DND-41 (cell line): ENCODE data around the gene DENND2A.

ENCODE experiments used
- ATAC-seq: fragments of 200-7000 bp; cut with Tn5 transposase; 3 replicates; pipeline ENCODE4 v1.9.1; 2021; ENCODE audit warnings: low read depth; ENCODE audit not compliant: insufficient read depth
- DNase-seq: peaks from one replicate; pipeline ENCODE4 v3.0.0-alpha.2; 2020
- H2AFZ ChIP-seq: 2 replicates; pipeline ENCODE4 v1.6.0; 2012; ENCODE audit warnings: low read depth, low read length
- H3K27ac ChIP-seq: 2 replicates; pipeline ENCODE4 v1.5.1; 2012; ENCODE audit warnings: low read length, inconsistent platforms
- H3K27me3 ChIP-seq: fragments of 200-600 bp; sonication (generic); 2 replicates; pipeline ENCODE4 v1.6.0; 2012; ENCODE audit warnings: low read length, mild to moderate bottlenecking, inconsistent platforms; ENCODE audit not compliant: insufficient read depth, poor library complexity
- H3K36me3 ChIP-seq: 2 replicates; pipeline ENCODE4 v1.5.1; 2012; ENCODE audit warnings: low read length, inconsistent platforms; ENCODE audit not compliant: insufficient read depth
- H3K4me1 ChIP-seq: 2 replicates; pipeline ENCODE4 v1.5.1; 2012; ENCODE audit warnings: mild to moderate bottlenecking, low read length; ENCODE audit not compliant: insufficient read depth
- H3K4me2 ChIP-seq: 2 replicates; pipeline ENCODE4 v1.6.0; 2012; ENCODE audit warnings: mild to moderate bottlenecking, moderate library complexity, low read length, inconsistent platforms; ENCODE audit not compliant: insufficient read depth
- H3K4me3 ChIP-seq, 2 experiments: fragments of 200-600 bp in 1 of 2; shearing (Covaris generic) in 1 of 2; 2 replicates each; pipeline ENCODE4 v1.5.1; 2012 to 2016; ENCODE audit warnings: inconsistent platforms in 2 of 2, low read length in 2 of 2, mild to moderate bottlenecking in 2 of 2, low read depth in 1 of 2, moderate library complexity in 1 of 2
- H3K79me2 ChIP-seq: 2 replicates; pipeline ENCODE4 v1.6.0; 2012; ENCODE audit warnings: low read length, inconsistent platforms; ENCODE audit not compliant: insufficient read depth
- H3K9ac ChIP-seq: 2 replicates; pipeline ENCODE4 v1.6.0; 2012; ENCODE audit warnings: low read depth, mild to moderate bottlenecking, inconsistent platforms, low read length, moderate library complexity
- H3K9me3 ChIP-seq: 2 replicates; pipeline ENCODE4 v1.5.1; 2012; ENCODE audit warnings: low read length, moderate library complexity, mild to moderate bottlenecking, inconsistent platforms; ENCODE audit not compliant: insufficient read depth, severe bottlenecking
- H4K20me1 ChIP-seq: 2 replicates; pipeline ENCODE4 v1.6.0; 2012; ENCODE audit warnings: low read length; ENCODE audit not compliant: insufficient read depth
- EZH2 ChIP-seq: IDR thresholded peaks from 3 replicates; pipeline ENCODE4 v1.6.1; 2012; ENCODE audit warnings: borderline replicate concordance, low read depth, mild to moderate bottlenecking, moderate library complexity, low read length, inconsistent platforms; ENCODE audit not compliant: severe bottlenecking
- TF ChIP-seq, protein P1 (sequence below): IDR thresholded peaks from 2 replicates; pipeline ENCODE4 v1.5.1; 2012; ENCODE audit warnings: borderline replicate concordance, low read length, moderate library complexity, mild to moderate bottlenecking; ENCODE audit not compliant: poor library complexity, severe bottlenecking; ENCODE audit errors: extremely low read depth

Gene DENND2A

DNA sequence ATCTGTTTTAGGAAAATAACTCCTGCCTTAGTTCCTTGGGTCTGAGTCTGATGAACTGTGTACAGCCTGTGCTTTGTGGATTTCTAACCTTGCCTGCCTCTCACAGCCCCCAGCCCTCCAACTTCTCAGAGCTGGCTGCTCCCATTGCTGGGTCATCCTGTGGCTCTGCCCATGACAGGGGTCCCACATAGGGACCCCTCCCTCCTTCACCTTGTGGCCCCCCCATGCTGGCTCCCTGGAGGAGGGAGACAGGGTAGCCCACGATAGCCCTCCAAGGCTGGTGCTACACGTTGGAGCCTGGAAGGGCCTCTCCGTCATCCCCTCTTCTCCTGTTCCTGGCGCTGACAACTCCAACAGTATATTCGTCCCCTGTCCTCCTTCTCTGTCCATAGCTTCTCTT lies 2.8 kb upstream of the DENND2A start:
- H4K20me1 ChIP-seq, result no peaks in the 10 kb centered on the region
- no peaks in the 10 kb centered on the region for H3K79me2 ChIP-seq

DNA sequence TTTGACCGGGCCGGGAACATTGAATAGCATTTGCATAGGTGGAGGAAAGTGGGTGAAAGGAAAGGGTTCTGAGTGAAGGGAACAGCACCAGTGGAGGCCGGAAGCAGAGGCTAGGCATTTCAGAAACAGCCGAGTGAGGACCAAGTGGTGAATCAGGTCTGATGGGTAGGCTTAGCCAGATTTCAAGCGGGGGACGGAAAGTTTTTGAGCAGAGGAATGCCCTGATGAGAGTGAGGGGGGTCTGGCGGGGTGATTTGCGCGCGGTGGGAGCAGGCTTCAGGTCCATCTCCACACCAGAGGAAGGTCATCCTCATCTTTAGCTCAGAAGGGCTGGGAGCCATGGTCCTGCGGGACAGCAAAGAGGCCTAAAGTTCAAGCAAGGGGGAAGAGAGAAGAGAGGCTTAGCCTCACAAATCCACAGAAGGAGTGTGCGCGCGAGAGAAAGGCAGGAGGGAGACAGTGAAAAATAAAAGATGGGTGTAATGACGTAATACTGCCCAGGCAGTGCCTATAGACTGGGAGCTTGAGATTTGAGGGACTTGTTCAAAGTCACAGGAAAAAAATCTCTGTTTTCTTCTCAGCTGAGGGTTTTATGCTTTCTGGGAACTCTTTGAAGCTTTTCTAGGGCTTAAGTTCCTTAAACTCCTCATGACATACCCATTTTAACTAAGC lies 1.0 kb upstream of the DENND2A start:
- no peak overlapping the region for H3K27ac ChIP-seq
- H3K9me3 ChIP-seq, result no peaks in the 10 kb centered on the region
- ATAC-seq, result no peak
- H4K20me1 ChIP-seq, result no peaks in the 10 kb centered on the region
- H3K9ac ChIP-seq, result no peak overlapping the region
- peaks cover 11% of the 10 kb centered on the region for H3K27me3 ChIP-seq
- H3K36me3 ChIP-seq, result no peaks in the 10 kb centered on the region
- no peak for DNase-seq
- no peak overlapping the region for H2AFZ ChIP-seq
- no peak overlapping the region for H3K4me2 ChIP-seq
- H3K4me1 ChIP-seq, result no peaks in the 10 kb centered on the region
- no peak for TF ChIP-seq EZH2
- TF ChIP-seq, protein P1, sequence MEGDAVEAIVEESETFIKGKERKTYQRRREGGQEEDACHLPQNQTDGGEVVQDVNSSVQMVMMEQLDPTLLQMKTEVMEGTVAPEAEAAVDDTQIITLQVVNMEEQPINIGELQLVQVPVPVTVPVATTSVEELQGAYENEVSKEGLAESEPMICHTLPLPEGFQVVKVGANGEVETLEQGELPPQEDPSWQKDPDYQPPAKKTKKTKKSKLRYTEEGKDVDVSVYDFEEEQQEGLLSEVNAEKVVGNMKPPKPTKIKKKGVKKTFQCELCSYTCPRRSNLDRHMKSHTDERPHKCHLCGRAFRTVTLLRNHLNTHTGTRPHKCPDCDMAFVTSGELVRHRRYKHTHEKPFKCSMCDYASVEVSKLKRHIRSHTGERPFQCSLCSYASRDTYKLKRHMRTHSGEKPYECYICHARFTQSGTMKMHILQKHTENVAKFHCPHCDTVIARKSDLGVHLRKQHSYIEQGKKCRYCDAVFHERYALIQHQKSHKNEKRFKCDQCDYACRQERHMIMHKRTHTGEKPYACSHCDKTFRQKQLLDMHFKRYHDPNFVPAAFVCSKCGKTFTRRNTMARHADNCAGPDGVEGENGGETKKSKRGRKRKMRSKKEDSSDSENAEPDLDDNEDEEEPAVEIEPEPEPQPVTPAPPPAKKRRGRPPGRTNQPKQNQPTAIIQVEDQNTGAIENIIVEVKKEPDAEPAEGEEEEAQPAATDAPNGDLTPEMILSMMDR, result no peak
- no peak overlapping the region for H3K4me3 ChIP-seq
- no peaks in the 10 kb centered on the region for H3K79me2 ChIP-seq

More for the DNA sequence above, 2.8 kb upstream of the DENND2A start:
- no peak overlapping the region for H3K9ac ChIP-seq
- no peak overlapping the region for H3K27ac ChIP-seq
- no peaks in the 10 kb centered on the region for H3K36me3 ChIP-seq
- no peaks in the 10 kb centered on the region for H3K4me1 ChIP-seq
- no peak for TF ChIP-seq EZH2
- TF ChIP-seq, protein P1, result no peak
- peaks cover 4% of the 10 kb centered on the region for H3K27me3 ChIP-seq
- ATAC-seq (no peak), DNase-seq (no peak)
- no peak overlapping the region for H2AFZ ChIP-seq
- no peak overlapping the region for H3K4me3 ChIP-seq
- no peaks in the 10 kb centered on the region for H3K9me3 ChIP-seq
- no peak overlapping the region for H3K4me2 ChIP-seq

DNA sequence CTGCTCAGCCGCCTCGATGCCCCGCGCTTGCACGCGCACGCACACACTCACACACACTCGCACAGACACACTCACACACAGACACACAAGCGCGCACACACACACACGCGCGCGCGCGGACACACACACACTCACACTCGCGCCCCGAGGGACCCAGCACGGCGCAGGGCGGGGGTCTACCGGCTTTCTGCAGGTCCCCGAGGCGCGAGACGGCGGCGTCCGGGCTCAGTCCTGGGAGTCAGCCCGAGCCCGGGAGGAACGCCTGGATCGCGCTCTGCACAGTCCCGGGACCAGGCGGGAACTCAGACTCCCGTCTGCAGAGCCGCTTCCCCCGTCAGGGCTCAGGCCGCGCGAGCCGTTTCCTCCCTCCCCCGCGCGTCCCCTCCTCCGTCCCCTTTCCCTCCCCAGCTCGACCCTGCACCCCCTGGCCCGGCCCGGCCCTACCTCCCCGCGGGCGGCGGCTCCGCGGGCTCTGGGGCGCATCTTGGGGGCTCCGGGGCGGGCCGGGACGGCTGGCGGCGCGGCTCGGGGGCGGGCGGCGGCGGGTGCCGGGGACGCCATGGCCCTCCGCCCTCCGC lies 464 bp downstream of the DENND2A start:
- no peaks in the 10 kb centered on the region for H3K36me3 ChIP-seq
- no peaks in the 10 kb centered on the region for H3K79me2 ChIP-seq
- no peak for ATAC-seq
- no peak overlapping the region for H3K9ac ChIP-seq
- no peaks in the 10 kb centered on the region for H3K9me3 ChIP-seq
- no peaks in the 10 kb centered on the region for H4K20me1 ChIP-seq
- no peak overlapping the region for H3K27ac ChIP-seq
- H3K4me1 ChIP-seq, result no peaks in the 10 kb centered on the region
- no peak overlapping the region for H2AFZ ChIP-seq
- peaks cover 14% of the 10 kb centered on the region for H3K27me3 ChIP-seq
- TF ChIP-seq, protein P1, result no peak
- no peak for TF ChIP-seq EZH2
- no peak overlapping the region for H3K4me3 ChIP-seq
- no peak for DNase-seq
- H3K4me2 ChIP-seq, result no peak overlapping the region
